ENCODE results near the gene TTC8.

TTC8 gene

GRCh38 chr14:88871429-88871828 lies 47.0 kb downstream of the TTC8 start:
- no peak for DNase-seq

- no peak for DNase-seq
Observed at GRCh38 chr14:88872976-88873375, 48.5 kb downstream of the TTC8 start.

DNA sequence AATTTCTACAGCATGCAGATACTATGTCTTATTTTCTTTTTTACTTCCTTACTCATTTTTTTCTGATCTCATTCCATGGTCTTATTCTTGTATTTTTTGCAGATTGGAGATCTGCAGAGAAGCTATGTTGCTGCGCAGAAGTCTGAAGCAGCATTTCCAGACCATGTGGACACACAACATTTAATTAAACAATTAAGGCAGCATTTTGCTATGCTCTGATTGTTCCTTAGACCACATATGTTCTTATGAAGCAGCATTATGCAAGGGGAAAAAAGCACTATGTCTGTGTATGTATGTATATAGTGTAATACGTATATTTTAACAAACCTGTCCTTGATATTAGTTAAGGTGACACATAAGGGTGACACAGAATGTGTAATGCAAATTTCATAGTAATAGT lies 52.7 kb downstream of the TTC8 start:
- DNase-seq: no peak

DNA sequence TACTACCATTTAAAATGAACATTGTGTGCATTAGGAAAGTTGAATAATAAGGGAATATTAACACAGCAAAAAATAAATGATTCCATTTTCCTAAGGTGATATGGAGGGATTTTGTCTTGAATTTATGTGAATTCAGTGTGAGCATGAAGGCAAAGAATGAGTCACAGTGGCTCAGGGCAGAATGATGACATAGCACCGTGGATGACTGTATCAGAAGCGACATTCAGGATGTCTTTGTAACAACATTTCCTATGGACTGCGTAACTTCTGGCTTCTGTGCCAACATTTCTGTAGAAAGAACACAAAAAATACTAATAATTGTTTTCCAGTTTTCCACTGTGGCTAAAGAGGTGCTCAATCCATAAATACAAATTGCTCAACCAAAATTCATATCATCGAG lies 54.6 kb downstream of the TTC8 start:
- DNase-seq: no peak

DNA sequence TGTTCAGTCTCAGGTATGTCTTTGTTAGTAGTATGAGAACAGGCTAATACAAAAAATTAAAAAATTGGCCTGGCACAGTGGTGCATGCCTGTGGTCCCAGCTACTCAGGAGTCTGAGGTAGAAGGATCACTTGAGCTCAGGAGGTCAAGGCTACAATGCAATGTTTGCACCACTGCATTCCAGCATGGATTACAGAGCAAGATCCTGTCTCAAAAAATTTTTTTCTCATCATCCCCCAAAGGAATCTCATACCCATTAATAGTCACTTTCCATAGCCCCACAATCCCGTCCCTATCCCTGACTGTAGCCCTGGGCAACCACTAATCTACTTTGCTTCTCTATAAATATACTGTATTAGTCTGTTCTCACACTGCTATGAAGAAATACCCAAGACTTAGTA lies 57.8 kb downstream of the TTC8 start:
- DNase-seq: no peak

GRCh38 chr14:88895116-88895515 lies 70.7 kb downstream of the TTC8 start:
- DNase-seq: no peak

- DNase-seq: no peak
Observed at GRCh38 chr14:88901189-88901588, 76.7 kb downstream of the TTC8 start.

DNA sequence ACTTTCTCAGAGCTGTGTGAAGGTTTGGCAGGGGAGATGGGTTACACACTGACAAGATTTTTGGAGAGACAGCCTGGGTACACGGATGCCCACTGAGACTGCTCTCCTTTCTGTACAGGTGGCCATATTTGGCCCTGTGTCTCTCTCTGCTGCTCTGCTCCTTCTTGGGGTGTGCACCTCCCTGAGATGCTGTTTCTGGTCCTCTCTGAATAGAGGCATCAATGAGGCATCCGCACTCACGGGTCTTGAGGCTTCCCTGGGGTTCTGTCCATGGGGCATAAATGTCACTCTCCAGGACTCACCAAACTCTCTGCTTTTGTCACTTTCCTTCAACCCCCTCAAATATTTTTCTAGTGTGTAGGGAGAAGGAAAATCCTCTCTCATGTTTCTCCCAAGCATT lies 77.5 kb downstream of the TTC8 start:
- DNase-seq: no peak

- no peak for DNase-seq
Observed at GRCh38 chr14:88902850-88903249, 78.4 kb downstream of the TTC8 start.

DNA sequence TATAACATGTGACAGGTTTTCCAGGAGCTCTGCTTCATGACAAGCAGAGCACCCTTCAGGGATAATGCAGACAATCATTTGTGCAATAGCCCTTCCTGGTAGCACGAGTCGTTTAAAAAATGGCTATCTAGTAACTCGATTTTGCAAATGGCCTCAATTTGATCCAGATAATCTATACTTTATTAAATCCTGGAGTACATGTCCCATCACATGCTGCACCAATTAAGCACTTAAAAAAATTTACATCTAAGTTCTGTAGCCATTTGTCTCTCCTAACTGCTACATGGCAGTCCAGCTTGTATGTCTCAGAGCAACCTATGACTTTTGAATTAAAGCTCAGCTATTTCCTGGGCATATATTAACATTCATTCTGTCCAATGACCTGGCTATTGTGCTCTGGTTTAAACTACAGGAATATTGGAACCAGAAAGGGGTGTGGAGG lies 79.8 kb downstream of the TTC8 start:
- no peak for DNase-seq

DNA sequence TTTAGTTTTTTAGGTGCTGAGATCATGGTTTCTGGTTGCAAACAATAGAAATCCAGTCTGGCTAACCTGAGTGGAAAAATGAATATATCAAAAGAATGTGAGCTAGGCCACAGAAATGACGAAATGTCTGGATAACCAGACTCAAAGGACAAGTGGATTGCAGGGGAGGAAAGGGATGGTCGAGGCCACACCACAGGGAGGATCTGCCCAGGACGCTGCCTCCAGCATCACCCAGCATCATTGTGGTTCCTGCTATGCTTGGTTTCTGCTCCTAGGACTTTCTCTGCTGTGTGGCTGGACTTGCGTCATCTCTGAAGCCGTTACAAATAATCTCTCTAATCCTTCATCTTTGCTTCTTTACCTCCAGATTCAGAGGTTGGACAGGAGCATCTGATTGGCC lies 80.4 kb downstream of the TTC8 start:
- DNase-seq: no peak

DNA sequence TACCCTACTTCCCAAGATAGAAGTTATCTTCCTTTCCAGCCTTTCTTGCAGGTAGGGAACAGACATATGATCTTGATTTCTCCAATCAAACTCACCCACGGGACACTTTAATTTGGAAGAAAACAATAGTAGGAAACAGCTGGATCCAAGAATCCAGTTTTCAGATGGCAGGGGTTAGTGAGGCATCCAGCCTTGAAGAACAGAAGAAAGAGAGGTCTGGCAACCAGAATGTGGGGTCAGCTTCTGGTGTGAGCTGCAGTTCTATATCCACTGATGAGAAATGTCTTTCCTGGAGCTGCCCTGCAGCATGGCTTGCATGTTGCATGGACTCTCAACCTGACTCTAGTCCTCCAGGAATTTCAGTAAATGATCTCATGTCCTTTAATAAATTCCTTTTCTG lies 83.8 kb downstream of the TTC8 start:
- no peak for DNase-seq

GRCh38 chr14:88910386-88910785 lies 85.9 kb downstream of the TTC8 start:
- no peak for DNase-seq

DNA sequence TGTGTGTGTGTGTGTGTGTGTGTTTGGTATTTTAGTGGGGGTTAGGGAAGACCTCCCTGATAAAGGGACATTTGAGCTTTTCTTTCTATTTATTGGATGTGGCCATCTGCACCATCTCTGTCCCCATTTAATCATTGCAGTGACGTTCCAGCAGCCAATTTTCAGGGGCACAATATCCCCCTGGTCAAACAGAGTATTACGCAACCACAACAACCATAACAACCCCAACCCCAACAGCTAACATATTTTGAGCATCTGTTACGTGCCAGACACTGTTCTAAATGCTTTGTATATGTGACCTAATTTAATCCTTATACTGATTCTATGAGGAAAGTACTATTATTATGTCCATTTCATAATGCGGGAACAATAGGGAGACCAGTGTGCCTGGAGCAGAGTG lies 87.4 kb downstream of the TTC8 start:
- no peak for DNase-seq

DNA sequence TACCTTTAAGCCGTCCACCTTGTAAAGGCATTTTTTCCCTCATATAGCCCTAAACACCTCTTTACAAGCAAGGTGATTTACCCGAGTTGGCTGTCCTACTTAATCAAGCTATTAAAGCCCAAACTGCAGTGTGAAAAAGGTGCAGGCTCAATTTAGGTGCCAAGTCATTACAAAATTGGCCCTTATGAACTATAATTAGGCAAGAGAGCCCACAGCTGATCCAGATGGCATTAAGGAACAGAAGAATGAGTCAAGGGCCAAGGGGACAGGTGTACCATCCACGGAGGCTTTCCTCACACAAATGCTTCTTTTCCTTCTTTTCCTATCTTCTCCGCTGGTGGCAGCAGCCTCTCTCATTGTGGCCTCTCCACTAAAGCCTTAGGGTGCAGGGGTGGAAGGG lies 90.5 kb downstream of the TTC8 start:
- no peak for DNase-seq

- DNase-seq: no peak
Observed at GRCh38 chr14:88919502-88919901, 95.1 kb downstream of the TTC8 start.

Data from activated CD4-positive, alpha-beta T cell treated with anti-CD3 and anti-CD28 coated beads, Interleukin-2, amount 50 U/mL, for 16 hours (primary cell).